Measurements from ENCODE around the gene KIR3DL3.
"Not testable (repeated sequence)": the region's sequence is repeated elsewhere in the genome, so short reads cannot be mapped to it uniquely, and the experiment has no call there.

Gene KIR3DL3

DNA sequence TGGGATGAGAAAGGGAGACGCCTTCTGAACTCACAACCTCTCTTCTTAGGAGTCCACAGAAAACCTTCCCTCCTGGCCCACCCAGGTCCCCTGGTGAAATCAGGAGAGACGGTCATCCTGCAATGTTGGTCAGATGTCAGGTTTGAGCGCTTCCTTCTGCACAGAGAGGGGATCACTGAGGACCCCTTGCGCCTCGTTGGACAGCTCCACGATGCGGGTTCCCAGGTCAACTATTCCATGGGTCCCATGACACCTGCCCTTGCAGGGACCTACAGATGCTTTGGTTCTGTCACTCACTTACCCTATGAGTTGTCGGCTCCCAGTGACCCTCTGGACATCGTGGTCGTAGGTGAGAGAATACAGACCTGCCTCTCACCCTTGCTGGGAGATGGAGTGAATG lies 3.3 kb downstream of the KIR3DL3 start:
- DNase-seq, result no peak
- in situ Hi-C loops (cut with HindIII; ENCODE audit: low pct_ligation_motif_present, low pct_unique_long_range_greater_than_20kb, low sequenced_read_pairs), result no loop called here

DNA sequence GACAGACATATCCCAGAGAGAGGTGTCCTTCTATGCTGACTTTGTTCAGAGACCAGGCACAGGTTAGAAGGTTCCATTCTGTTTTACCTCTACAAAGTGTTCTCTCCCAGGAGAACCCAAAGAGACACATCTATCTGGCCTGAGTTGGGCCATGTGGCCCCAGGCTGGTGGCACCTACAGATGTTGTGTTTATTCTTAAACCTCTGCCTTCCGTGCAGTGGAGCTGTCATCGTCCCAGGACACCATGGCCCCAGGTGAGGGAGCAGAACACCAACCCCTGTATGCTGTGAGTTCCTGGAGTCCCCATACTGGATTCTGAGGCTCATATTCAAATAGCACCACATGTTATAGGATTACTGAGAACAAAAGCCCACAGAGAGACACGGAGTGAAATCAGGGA lies 3.9 kb downstream of the KIR3DL3 start:
- in situ Hi-C loops (cut with HindIII; ENCODE audit: low pct_ligation_motif_present, low pct_unique_long_range_greater_than_20kb, low sequenced_read_pairs), result no loop called here
- no peak for DNase-seq

DNA sequence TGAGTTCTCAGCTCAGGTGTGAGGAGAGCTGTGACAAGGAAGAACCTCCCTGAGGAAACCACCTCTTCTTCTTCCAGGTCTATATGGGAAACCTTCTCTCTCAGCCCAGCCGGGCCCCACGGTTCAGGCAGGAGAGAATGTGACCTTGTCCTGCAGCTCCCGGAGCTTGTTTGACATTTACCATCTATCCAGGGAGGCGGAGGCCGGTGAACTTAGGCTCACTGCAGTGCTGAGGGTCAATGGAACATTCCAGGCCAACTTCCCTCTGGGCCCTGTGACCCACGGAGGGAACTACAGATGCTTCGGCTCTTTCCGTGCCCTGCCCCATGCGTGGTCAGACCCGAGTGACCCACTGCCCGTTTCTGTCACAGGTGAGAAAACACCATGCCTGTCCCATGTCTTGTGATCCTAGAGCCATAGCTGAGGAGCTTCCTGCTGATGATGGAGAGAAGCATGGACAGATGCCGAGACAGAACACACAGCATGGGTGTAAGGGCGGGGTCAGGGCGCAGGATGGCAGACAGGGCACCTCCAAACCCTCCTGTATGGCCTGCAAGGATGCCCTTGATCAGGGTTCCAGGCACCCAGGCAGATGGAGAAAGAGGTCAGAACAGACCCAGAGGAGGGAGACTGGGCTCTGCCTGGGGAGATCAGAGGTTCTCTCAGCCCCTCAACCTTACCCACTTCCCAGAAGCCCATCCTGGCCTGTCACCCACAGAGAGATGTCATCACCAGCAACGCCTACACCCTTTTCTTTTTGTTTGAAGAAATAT lies 5.4 kb downstream of the KIR3DL3 start:
- in situ Hi-C loops (cut with HindIII; ENCODE audit: low pct_ligation_motif_present, low pct_unique_long_range_greater_than_20kb, low sequenced_read_pairs), result no loop called here
- no peak for DNase-seq

DNA sequence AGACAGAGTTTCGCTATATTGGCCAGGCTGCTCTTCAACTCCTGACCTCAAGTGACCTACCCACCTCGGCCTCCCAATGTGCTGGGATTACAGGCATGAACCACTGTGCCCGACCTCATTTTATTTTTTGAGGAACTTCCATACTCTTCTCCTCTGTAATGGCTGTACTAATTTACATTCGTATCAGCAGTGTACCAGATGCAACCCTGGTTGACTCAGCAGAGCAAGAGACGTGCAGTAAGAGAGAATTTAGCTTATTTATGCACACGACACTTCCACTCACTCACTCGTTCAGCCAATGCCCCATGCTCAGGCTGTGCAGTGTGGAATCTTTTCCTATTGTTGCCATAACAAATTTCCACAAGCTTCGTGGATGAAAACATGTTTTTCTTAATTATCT lies 6.9 kb downstream of the KIR3DL3 start:
- no peak for DNase-seq
- in situ Hi-C loops (cut with HindIII; ENCODE audit: low pct_ligation_motif_present, low pct_unique_long_range_greater_than_20kb, low sequenced_read_pairs), result no loop called here

DNA sequence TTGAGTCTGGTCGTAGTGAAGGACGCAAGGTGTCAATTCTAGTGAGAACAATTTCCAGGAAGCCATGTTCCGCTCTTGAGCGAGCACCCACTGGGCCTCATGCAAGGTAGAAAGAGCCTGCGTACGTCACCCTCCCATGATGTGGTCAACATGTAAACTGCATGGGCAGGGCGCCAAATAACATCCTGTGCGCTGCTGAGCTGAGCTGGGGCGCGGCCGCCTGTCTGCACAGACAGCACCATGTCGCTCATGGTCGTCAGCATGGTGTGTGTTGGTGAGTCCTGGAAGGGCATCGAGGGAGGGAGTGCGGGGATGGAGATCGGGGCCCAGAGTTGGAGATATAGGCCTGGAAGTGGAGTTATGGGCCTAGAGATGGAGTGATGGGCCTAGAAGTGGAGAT lies 14.1 kb downstream of the KIR3DL3 start, which contains the start of gene KIR2DL3:
Gene KIR2DL3, plus strand, starts transcription at position 208 of the 400 bp plus-strand sequence. Its CDS starts 33 bp downstream, at position 241.
- DNase-seq; in situ Hi-C loops (cut with HindIII; ENCODE audit: low pct_ligation_motif_present, low pct_unique_long_range_greater_than_20kb, low sequenced_read_pairs): not testable (repeated sequence)

DNA sequence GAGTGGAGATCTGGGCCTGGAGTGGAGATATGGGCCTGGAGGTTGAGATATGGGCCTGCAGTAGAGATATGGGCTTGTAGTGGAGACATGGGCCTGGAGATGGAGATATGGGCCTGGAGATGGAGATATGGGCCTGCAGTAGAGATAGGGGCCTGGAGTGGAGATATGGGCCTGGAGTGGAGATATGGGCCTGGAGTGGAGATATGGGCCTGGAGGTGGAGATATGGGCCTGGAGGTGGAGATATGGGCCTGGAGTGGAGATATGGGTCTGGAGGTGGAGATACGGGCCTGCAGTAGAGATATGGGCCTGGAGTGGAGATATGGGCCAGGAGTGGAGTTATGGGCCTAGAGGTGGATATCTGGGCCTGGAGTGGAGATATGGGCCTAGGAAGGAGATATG lies 14.5 kb downstream of the KIR3DL3 start:
- DNase-seq, result no peak
- in situ Hi-C loops (cut with HindIII; ENCODE audit: low pct_ligation_motif_present, low pct_unique_long_range_greater_than_20kb, low sequenced_read_pairs), result no loop called here

DNA sequence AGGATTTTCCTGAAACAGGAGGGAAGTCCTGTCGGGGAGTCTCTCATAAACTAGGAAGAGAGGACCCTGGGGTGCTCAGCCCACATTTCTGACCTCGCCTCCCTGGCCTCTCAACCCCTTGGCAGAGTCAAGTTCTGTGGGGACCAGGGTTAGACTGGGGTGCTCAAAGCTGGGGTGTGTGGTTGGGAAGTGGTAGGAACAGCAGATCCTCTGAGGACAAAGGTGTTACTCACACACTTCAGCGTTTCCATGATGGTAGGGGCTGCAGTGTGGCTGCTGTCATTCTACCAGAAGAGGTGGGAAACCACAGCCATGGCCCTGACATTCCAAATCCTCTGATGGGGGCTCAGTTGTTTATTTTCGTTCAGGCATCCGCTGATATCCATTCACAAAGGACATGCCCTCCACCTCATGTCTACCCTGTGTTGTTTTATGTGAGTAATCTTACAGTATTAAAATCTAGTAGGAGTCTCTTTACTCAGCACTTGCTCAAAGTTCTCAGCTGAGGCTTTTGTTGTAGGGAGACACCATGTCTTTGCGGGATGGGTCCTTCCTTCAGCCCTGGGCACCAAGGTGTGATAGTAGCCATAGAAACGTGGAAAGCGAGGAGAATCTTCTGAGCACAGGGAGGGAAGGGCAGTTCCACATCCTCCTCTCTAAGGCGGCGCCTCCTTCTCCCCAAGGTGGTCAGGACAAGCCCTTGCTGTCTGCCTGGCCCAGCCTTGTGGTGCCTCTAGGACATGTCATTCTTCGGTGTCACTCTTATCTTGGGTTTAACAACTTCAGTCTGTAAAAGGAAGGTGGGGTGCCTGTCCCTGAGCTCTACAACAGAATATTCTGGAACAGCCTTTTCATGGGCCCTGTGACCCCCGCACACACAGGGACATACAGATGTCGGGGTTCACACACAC lies 15.6 kb downstream of the KIR3DL3 start:
- in situ Hi-C loops (cut with HindIII; ENCODE audit: low pct_ligation_motif_present, low pct_unique_long_range_greater_than_20kb, low sequenced_read_pairs), result no loop called here

DNA sequence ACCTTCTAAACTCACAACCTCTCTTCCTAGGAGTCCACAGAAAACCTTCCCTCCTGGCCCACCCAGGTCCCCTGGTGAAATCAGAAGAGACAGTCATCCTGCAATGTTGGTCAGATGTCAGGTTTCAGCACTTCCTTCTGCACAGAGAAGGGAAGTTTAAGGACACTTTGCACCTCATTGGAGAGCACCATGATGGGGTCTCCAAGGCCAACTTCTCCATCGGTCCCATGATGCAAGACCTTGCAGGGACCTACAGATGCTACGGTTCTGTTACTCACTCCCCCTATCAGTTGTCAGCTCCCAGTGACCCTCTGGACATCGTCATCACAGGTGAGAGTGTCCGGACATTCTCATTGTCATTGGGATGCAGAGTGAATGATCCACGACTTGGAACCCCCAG lies 17.7 kb downstream of the KIR3DL3 start:
- in situ Hi-C loops (cut with HindIII; ENCODE audit: low pct_ligation_motif_present, low pct_unique_long_range_greater_than_20kb, low sequenced_read_pairs); DNase-seq: not testable (repeated sequence)

More for the DNA sequence above, 15.6 kb downstream of the KIR3DL3 start:
- no peak for DNase-seq

DNA sequence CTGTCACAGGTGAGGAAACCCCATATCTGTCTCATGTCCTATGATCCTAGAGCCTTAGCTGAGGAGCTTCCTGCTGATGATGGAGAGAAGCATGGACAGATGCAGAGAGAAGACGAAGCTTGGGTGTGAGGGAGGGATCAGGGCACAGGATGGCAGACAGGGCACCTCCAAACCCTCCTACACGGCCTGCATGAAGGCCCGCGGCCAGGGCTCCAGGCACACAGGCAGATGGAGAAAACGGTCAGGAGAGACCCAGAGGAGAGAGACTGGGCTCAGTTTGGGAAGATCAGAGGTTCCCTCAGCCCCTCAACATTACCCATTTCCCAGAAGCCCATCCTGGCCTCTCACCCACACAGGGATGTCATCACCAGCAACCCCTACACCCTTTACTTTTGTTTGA lies 19.8 kb downstream of the KIR3DL3 start:
- DNase-seq; in situ Hi-C loops (cut with HindIII; ENCODE audit: low pct_ligation_motif_present, low pct_unique_long_range_greater_than_20kb, low sequenced_read_pairs): not testable (repeated sequence)

DNA sequence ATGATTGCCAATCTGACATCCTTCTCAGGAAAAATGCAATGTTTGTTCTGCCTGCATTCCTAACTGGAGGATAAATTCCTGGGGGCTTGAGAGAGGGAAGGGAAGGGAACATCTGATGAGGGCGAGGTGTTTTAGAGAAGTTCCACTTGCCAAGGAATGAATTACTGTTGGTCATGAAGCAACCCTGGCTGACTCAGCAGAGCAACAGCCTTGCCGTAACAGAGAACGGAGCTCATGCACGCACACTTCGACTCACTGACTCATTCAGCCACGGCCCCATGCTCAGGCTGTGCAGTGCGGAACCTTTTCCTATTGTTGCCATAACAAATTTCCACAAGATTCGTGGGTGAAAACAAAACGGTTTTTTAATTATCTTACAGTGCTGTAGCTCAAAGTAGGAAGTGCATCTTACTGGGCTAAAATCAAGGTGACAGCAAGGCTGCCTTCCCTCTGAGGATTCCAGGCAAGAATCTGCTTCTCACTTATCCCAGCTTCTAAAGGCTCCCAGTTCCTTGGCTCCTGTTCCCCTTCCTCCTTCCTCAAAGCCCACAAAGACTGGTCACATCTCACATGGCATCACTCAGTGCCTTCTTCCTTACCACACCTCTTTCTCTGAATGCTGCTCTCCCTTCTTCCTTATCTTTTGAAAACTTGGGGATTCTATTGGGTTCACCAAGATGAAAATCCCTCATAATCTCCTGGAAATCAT lies 23.5 kb downstream of the KIR3DL3 start:
- in situ Hi-C loops (cut with HindIII; ENCODE audit: low pct_ligation_motif_present, low pct_unique_long_range_greater_than_20kb, low sequenced_read_pairs); DNase-seq: not testable (repeated sequence)

DNA sequence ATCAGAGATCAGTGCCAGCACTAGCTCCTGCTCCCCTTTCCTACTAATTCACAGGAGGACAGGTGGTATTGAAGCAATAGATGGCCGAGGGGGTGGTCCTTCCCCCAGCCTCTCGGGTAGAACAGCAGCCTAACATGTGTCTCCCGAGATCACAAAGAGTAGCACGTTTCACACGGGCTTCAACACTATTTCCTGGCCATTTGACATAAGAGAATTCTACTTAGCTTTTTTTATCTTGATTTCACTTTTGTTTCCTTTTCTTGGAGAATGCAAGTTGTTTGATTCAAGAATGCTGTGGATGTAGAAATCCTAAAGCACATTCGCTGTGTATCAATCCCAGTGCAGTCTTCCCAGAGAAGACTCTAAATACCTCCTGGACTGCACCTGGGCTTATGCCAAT lies 26.0 kb downstream of the KIR3DL3 start:
- in situ Hi-C loops (cut with HindIII; ENCODE audit: low pct_ligation_motif_present, low pct_unique_long_range_greater_than_20kb, low sequenced_read_pairs); DNase-seq: not testable (repeated sequence)

DNA sequence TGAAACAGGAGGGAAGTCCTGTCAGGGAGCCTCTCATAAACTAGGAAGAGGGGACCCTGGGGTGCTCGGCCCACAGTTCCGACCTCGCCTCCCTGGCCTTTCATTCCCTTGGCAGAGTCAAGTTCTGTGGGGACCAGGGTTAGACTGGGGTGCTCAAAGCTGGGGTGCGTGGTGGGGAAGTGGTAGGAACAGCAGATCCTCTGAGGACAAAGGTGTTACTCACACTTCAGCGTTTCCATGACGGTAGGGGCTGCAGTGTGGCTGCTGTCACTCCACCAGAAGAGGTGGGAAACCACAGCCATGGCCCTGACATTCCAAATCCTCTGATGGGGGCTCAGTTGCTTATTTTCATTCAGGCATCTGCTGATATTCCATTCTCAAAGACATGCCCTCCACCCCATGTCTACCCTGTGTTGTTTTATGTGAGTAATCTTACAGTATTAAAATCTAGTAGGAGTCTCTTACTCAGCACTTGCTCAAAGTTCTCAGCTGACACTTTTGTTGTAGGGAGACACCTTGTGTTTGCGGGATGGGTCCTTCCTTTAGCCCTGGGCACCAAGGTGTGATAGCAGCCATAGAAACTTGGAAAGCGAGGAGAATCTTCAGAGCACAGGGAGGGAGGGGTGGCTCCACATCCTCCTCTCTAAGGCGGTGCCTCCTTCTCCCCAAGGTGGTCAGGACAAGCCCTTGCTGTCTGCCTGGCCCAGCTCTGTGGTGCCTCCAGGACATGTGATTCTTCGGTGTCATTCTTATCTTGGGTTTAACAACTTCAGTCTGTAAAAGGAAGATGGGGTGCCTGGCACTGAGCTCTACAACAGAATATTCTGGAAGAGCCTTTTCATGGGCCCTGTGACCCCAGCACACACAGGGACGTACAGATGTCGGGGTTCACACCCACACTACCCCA lies 32.2 kb downstream of the KIR3DL3 start:
- in situ Hi-C loops (cut with HindIII; ENCODE audit: low pct_ligation_motif_present, low pct_unique_long_range_greater_than_20kb, low sequenced_read_pairs), result not testable (repeated sequence)

DNA sequence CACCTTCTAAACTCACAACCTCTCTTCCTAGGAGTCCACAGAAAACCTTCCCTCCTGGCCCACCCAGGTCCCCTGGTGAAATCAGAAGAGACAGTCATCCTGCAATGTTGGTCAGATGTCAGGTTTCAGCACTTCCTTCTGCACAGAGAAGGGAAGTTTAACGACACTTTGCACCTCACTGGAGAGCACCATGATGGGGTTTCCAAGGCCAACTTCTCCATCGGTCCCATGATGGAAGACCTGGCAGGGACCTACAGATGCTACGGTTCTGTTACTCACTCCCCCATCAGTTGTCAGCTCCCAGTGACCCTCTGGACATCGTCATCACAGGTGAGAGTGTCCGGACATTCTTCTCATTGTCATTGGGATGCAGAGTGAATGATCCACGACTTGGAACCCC lies 34.3 kb downstream of the KIR3DL3 start:
- in situ Hi-C loops (cut with HindIII; ENCODE audit: low pct_ligation_motif_present, low pct_unique_long_range_greater_than_20kb, low sequenced_read_pairs), result not testable (repeated sequence)

More for the DNA sequence above, 32.2 kb downstream of the KIR3DL3 start:
- not testable (repeated sequence) for DNase-seq

DNA sequence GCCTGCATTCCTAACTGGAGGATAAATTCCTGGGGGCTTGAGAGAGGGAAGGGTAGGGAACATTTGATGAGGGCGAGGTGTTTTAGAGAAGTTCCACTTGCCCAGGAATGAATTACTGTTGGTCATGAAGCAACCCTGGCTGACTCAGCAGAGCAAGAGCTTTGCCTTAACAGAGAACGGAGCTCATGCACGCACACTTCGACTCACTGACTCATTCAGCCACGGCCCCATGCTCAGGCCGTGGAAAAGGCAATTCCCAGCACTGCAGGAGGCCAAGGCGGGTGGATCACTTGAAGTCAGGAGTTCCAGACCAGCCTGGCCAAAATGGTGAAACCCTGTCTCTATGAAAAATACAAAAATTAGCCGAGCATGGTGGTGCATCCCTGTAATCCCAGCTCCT lies 40.0 kb downstream of the KIR3DL3 start:
- in situ Hi-C loops (cut with HindIII; ENCODE audit: low pct_ligation_motif_present, low pct_unique_long_range_greater_than_20kb, low sequenced_read_pairs); DNase-seq: not testable (repeated sequence)

More for the DNA sequence above, 34.3 kb downstream of the KIR3DL3 start:
- not testable (repeated sequence) for DNase-seq

DNA sequence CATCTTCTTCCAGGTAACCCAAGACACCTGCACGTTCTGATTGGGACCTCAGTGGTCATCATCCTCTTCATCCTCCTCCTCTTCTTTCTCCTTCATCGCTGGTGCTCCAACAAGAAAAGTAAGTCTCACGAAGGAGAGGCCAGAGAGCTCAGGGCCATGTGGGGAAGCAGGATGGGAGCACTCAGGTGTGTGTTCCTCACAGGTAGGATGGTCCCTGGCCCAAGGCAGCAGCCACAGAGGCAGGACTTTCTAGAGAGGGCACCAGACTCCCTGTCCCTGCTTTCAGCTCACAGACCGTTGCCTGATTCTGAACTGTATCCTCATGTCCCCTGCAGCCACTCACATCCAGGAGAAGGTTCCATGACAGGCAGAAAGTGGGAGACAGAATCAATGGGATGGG lies 42.2 kb downstream of the KIR3DL3 start:
- DNase-seq; in situ Hi-C loops (cut with HindIII; ENCODE audit: low pct_ligation_motif_present, low pct_unique_long_range_greater_than_20kb, low sequenced_read_pairs): not testable (repeated sequence)

DNA sequence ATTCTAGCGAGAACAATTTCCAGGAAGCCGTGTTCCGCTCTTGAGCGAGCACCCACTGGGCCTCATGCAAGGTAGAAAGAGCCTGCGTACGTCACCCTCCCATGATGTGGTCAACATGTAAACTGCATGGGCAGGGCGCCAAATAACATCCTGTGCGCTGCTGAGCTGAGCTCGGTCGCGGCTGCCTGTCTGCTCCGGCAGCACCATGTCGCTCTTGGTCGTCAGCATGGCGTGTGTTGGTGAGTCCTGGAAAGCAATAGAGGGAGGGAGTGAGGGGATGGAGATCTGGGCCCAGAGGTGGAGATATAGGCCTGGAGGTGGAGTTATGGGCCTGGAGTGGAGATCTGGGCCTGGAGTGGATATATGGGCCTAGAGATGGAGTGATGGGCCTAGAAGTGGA lies 45.4 kb downstream of the KIR3DL3 start, which contains the start of gene KIR2DL1:
Gene KIR2DL1, plus strand, starts transcription at position 148 of the 400 bp plus-strand sequence. Its CDS starts 58 bp downstream, at position 206.
- DNase-seq; in situ Hi-C loops (cut with HindIII; ENCODE audit: low pct_ligation_motif_present, low pct_unique_long_range_greater_than_20kb, low sequenced_read_pairs): not testable (repeated sequence)

DNA sequence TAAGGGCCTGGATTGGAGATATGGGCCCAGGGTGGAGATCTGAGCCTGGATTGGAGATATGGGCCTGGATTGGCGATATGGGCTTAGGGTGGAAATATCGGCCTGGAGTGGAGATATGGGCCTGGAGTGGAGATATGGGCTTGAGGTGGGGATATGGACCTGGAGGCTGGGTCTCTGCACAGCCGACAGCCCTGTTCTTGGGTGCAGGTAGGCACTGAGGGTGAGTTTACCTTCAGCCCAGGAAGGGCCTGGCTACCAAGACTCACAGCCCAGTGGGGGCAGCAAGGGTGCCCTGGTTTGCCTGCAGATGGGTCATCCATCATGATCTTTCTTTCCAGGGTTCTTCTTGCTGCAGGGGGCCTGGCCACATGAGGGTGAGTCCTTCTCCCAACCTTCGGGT lies 46.3 kb downstream of the KIR3DL3 start:
- in situ Hi-C loops (cut with HindIII; ENCODE audit: low pct_ligation_motif_present, low pct_unique_long_range_greater_than_20kb, low sequenced_read_pairs); DNase-seq: not testable (repeated sequence)

Measured in ACHN (cell line).